HCT116 (cell line): ENCODE results near the gene MUSTN1. TPM values are rescaled to one million over a fixed set of nuclear protein-coding genes. Genes with fewer than 3 reads are reported as not detected.

ENCODE experiments used
- ATAC-seq: fragments of 200-7000 bp; cut with Tn5 transposase; 2 replicates; pipeline ENCODE4 v1.9.1; 2020; ENCODE audit warnings: mild to moderate bottlenecking, moderate library complexity
- BruUV-seq: library from RNA; stranded (reverse); fragments of 400-500 nt; replicated peaks from 2 replicates; lab custom pipeline; 2021; lab: Mats Ljungman, UMichigan
- CTCF ChIA-PET: fragments of 300-600 bp; sonication (Branson Sonifier 250); formaldehyde crosslinking; loops from one replicate; lab custom pipeline; 2021; ENCODE audit warnings: antibody characterized with exemption; lab: Charles Lee
- POLR2A ChIA-PET: fragments of 300-600, 350-600 bp; sonication (Branson Sonifier 250); formaldehyde crosslinking; loops from one replicate; lab custom pipeline; 2021; ENCODE audit warnings: antibody characterized with exemption; lab: Charles Lee
- RAD21 ChIA-PET, 2 experiments: fragments of 300-600 bp; sonication (Branson Sonifier 250); formaldehyde crosslinking; loops; one replicate each; lab custom pipeline; 2023; ENCODE audit warnings: low total read pairs in 2 of 2; ENCODE audit not compliant: uncharacterized antibody in 2 of 2, unreplicated experiment in 2 of 2, low non-redundant PET in 1 of 2; lab: Charles Lee
- DNase-seq: peaks from one replicate; pipeline ENCODE4 v3.0.0-alpha.2; 2010; ENCODE audit warnings: low read depth, low spot score
- H2AFZ ChIP-seq: fragments of 200-600 bp; shearing (Covaris generic), sonication (generic); 2 replicates; pipeline ENCODE4 v1.6.1; 2017; ENCODE audit warnings: low read depth, mixed run types, mixed read lengths, antibody characterized with exemption, low read length; ENCODE audit not compliant: poor library complexity, severe bottlenecking
- H3K27ac ChIP-seq: 2 replicates; pipeline ENCODE4 v1.5.1; 2012; ENCODE audit warnings: low read depth, low read length
- H3K27me3 ChIP-seq: fragments of 200-600 bp; sonication (generic); 2 replicates; pipeline ENCODE4 v1.6.1; 2016; ENCODE audit warnings: mixed run types, low read length, mixed read lengths; ENCODE audit not compliant: insufficient read depth
- H3K36me3 ChIP-seq, 2 experiments: fragments of 200-500 bp in 1 of 2; fragments of 200-600 bp in 1 of 2; sonication (Bioruptor generic) in 1 of 2; sonication (generic) in 1 of 2; 2 replicates each; pipeline versions ENCODE4 v1.5.1 to v1.6.1; 2014 to 2016; ENCODE audit warnings: low read length in 2 of 2, inconsistent platforms in 1 of 2, mixed read lengths in 1 of 2, mixed run types in 1 of 2; ENCODE audit not compliant: insufficient read depth in 2 of 2, control insufficient read depth in 1 of 2
- H3K4me1 ChIP-seq, 2 experiments: fragments of 200-600 bp in 1 of 2; sonication (generic) in 1 of 2; 2 replicates each; pipeline versions ENCODE4 v1.5.1 to v1.6.1; 2012 to 2017; ENCODE audit warnings: low read length in 2 of 2, inconsistent platforms in 1 of 2, mild to moderate bottlenecking in 1 of 2, mixed read lengths in 1 of 2, mixed run types in 1 of 2, moderate library complexity in 1 of 2; ENCODE audit not compliant: insufficient read depth in 2 of 2, control insufficient read depth in 1 of 2
- H3K4me2 ChIP-seq: fragments of 200-600 bp; sonication (generic); 2 replicates; pipeline ENCODE4 v1.6.1; 2017; ENCODE audit warnings: mixed run types, low read length, mixed read lengths
- H3K4me3 ChIP-seq, 2 experiments: fragments of 200-600 bp in 1 of 2; sonication (generic) in 1 of 2; replicated peaks in 1 of 2; 2 replicates each; pipeline ENCODE4 v1.5.1; 2011 to 2016; ENCODE audit warnings: low read length in 2 of 2, control low read depth in 1 of 2, low read depth in 1 of 2, mild to moderate bottlenecking in 1 of 2, mixed read lengths in 1 of 2, mixed run types in 1 of 2
- H3K79me2 ChIP-seq: fragments of 200-600 bp; sonication (generic); 2 replicates; pipeline ENCODE4 v1.6.1; 2017; ENCODE audit warnings: mild to moderate bottlenecking, mixed run types, low read length, moderate library complexity, mixed read lengths; ENCODE audit not compliant: insufficient read depth
- H3K9ac ChIP-seq: fragments of 200-600 bp; sonication (generic); 2 replicates; pipeline ENCODE4 v1.6.1; 2016; ENCODE audit warnings: low read length, mixed read lengths
- H3K9me2 ChIP-seq: fragments of 200-600 bp; sonication (generic), shearing (Covaris generic); 2 replicates; pipeline ENCODE4 v1.6.1; 2017; ENCODE audit warnings: mixed run types, mild to moderate bottlenecking, moderate library complexity; ENCODE audit not compliant: insufficient read depth
- H3K9me3 ChIP-seq, 2 experiments: fragments of 200-500 bp in 1 of 2; fragments of 200-600 bp in 1 of 2; sonication (Bioruptor generic) in 1 of 2; sonication (generic) in 1 of 2; 2 replicates each; pipeline ENCODE4 v1.6.1; 2014 to 2017; ENCODE audit warnings: low read length in 2 of 2, mixed read lengths in 2 of 2, inconsistent platforms in 1 of 2, low read depth in 1 of 2, mild to moderate bottlenecking in 1 of 2, mixed run types in 1 of 2, moderate library complexity in 1 of 2; ENCODE audit not compliant: control insufficient read depth in 1 of 2, insufficient read depth in 1 of 2
- H4K20me1 ChIP-seq: fragments of 200-600 bp; sonication (generic), shearing (Covaris generic); 2 replicates; pipeline ENCODE4 v1.6.1; 2017; ENCODE audit warnings: mixed run types, mild to moderate bottlenecking, moderate library complexity; ENCODE audit not compliant: insufficient read depth
- CTCF ChIP-seq, 3 experiments: fragments of 200-600 bp in 1 of 3; sonication (generic) in 1 of 3; IDR thresholded peaks in 2 of 3; conservative IDR thresholded peaks in 1 of 3; 2 replicates each; pipeline ENCODE4 v1.5.1; 2012 to 2017; ENCODE audit warnings: low read depth in 2 of 3, low read length in 2 of 3, antibody characterized with exemption in 1 of 3, borderline replicate concordance in 1 of 3, control low read depth in 1 of 3, mild to moderate bottlenecking in 1 of 3, mixed read lengths in 1 of 3, mixed run types in 1 of 3, moderate library complexity in 1 of 3; ENCODE audit not compliant: insufficient read depth in 1 of 3
- FOSL1 ChIP-seq: IDR thresholded peaks from 2 replicates; pipeline ENCODE4 v1.6.1; 2012; ENCODE audit warnings: low read depth
- MAX ChIP-seq: IDR thresholded peaks from 2 replicates; pipeline ENCODE4 v1.6.1; 2012
- REST ChIP-seq: IDR thresholded peaks from 2 replicates; pipeline ENCODE4 v1.6.1; 2012; ENCODE audit warnings: low read depth
- TCF7L2 ChIP-seq: IDR thresholded peaks from 2 replicates; pipeline ENCODE4 v1.7.0; 2011; ENCODE audit warnings: borderline replicate concordance, inconsistent platforms; ENCODE audit not compliant: insufficient read depth, insufficient read length; ENCODE audit errors: extremely low read depth
- ZFX ChIP-seq: fragments of 450-650 bp; IDR thresholded peaks from 2 replicates; pipeline ENCODE4 v1.6.1; 2017
- intact Hi-C: fragments of 100-400 bp; cut with micrococcal nuclease; formaldehyde crosslinking; loops from 2 replicates; pipeline ENCODE4 v1.10.0; 2022
- total RNA-seq: library from RNA; stranded (reverse); gene quantifications from one replicate; pipeline ENCODE4 v1.2.1, GENCODE V29; 2021; ENCODE audit not compliant: unreplicated experiment

The MUSTN1 gene
- total RNA-seq, 1 experiment from 2014 or later = 0.44 TPM

GRCh38 chr3:52787672-52788625 lies 46.9 kb downstream of the MUSTN1 start:
- no peaks in the 10 kb centered on the region for H3K9me2 ChIP-seq
- TF ChIP-seq ZFX = no peak
- TF ChIP-seq TCF7L2 = no peak
- 0 out of 6 replicates have a peak, but pooled peaks of 2 of the 3 experiments have one; percentile 4 to 11 for TF ChIP-seq CTCF (IDR thresholded peaks at IDR 0.05 in 2 of 3, conservative IDR thresholded peaks at IDR 0.05 in 1 of 3; ENCODE audit: borderline replicate concordance in 1 of 3, insufficient read depth in 1 of 3, low read depth in 2 of 3, low read length in 2 of 3)
- ChIA-PET RAD21 (no interaction called here), POLR2A (interaction anchor here (1.2 kb wide), 1 partner anchor 11 kb away, joined by 3 read pairs; no protein-coding TSS in a partner anchor), CTCF (interaction anchor here (1.2 kb wide), 1 partner anchor 12 kb away, joined by 3 read pairs; no protein-coding TSS in a partner anchor)
- ATAC-seq (peak; percentile 39; the same call in 1 of the 2 replicates), DNase-seq (no peak)
- no peaks in the 10 kb centered on the region for H3K36me3 ChIP-seq
- intact Hi-C loops = no loop called here
- no peak overlapping the region for H3K4me2 ChIP-seq
- H3K9me3 ChIP-seq = no peaks in the 10 kb centered on the region
- H3K4me3 ChIP-seq = no peak overlapping the region
- BruUV-seq = no TSS peak
- H3K27ac ChIP-seq = no peak overlapping the region
- H3K27me3 ChIP-seq = peaks cover 5% of the 10 kb centered on the region; the same call in 1 of the 2 replicates
- H3K79me2 ChIP-seq = no peaks in the 10 kb centered on the region
- no peaks in the 10 kb centered on the region for H4K20me1 ChIP-seq
- H3K4me1 ChIP-seq = no peaks in the 10 kb centered on the region
- no peak overlapping the region for H3K9ac ChIP-seq
- H2AFZ ChIP-seq = no peak overlapping the region

- no peaks in the 10 kb centered on the region for H3K79me2 ChIP-seq
- ChIA-PET POLR2A (interaction anchor here (1.2 kb wide), 1 partner anchor 11 kb away, joined by 3 read pairs; no protein-coding TSS in a partner anchor), RAD21 (no interaction called here), CTCF (interaction anchor here (1.2 kb wide), 1 partner anchor 13 kb away, joined by 3 read pairs; no protein-coding TSS in a partner anchor)
- peaks cover 12% of the 10 kb centered on the region for H3K27me3 ChIP-seq
- no peak for DNase-seq
- H3K4me3 ChIP-seq = no peak overlapping the region
- no TSS peak for BruUV-seq
- no peaks in the 10 kb centered on the region for H3K4me1 ChIP-seq
- H3K36me3 ChIP-seq = no peaks in the 10 kb centered on the region
- no peaks in the 10 kb centered on the region for H4K20me1 ChIP-seq
- no peak overlapping the region for H3K9ac ChIP-seq
- no peaks in the 10 kb centered on the region for H3K9me2 ChIP-seq
- intact Hi-C loops = no loop called here
- no peak for TF ChIP-seq REST
- no peak for TF ChIP-seq MAX
- no peak for TF ChIP-seq FOSL1
- H3K9me3 ChIP-seq = no peaks in the 10 kb centered on the region
- no peak overlapping the region for H2AFZ ChIP-seq
- ATAC-seq = no peak
- H3K27ac ChIP-seq = no peak overlapping the region
- no peak overlapping the region for H3K4me2 ChIP-seq
Measured at GRCh38 chr3:52787246-52787645, 47.6 kb downstream of the MUSTN1 start.
